NOMO-1 treated with dmso at 0.1 percent for 144 hours (cell line): ENCODE data around the gene PPM1J.
"Not testable (repeated sequence)": the region's sequence is repeated elsewhere in the genome, so short reads cannot be mapped to it uniquely, and the experiment has no call there.

Source experiments
- DNase-seq: peaks from one replicate; lab custom pipeline; 2025; ENCODE audit not compliant: unreplicated experiment; lab: John Stamatoyannopoulos, UW

The PPM1J gene

GRCh38 chr1:112722601-112723510 lies 7.7 kb upstream of the PPM1J start:
- DNase-seq, result no peak

- no peak for DNase-seq
Measured at GRCh38 chr1:112721966-112722524, 6.9 kb upstream of the PPM1J start.

GRCh38 chr1:112721294-112721693 lies 6.2 kb upstream of the PPM1J start:
- DNase-seq, result not testable (repeated sequence)

GRCh38 chr1:112720800-112721199 lies 5.7 kb upstream of the PPM1J start:
- DNase-seq, result no peak

GRCh38 chr1:112719706-112720105 lies 4.6 kb upstream of the PPM1J start:
- DNase-seq, result no peak

GRCh38 chr1:112718691-112719418 lies 3.7 kb upstream of the PPM1J start:
- DNase-seq, result peak; percentile 56

GRCh38 chr1:112717263-112717873 lies 2.2 kb upstream of the PPM1J start:
- no peak for DNase-seq

- peak; percentile 55 for DNase-seq
Measured at GRCh38 chr1:112716133-112716720, 1.1 kb upstream of the PPM1J start.

GRCh38 chr1:112714313-112715263 lies 544 bp downstream of the PPM1J start:
- DNase-seq, result no peak

- DNase-seq, result peak; percentile 47
Measured at GRCh38 chr1:112713466-112714312, 1.4 kb downstream of the PPM1J start.

GRCh38 chr1:112712701-112713128 lies 2.4 kb downstream of the PPM1J start:
- no peak for DNase-seq

- DNase-seq, result no peak
Measured at GRCh38 chr1:112712191-112712590, 2.9 kb downstream of the PPM1J start.

- no peak for DNase-seq
Measured at GRCh38 chr1:112711670-112712069, 3.5 kb downstream of the PPM1J start.

GRCh38 chr1:112711041-112711440 lies 4.1 kb downstream of the PPM1J start:
- no peak for DNase-seq

GRCh38 chr1:112710586-112710985 lies 4.5 kb downstream of the PPM1J start:
- no peak for DNase-seq

GRCh38 chr1:112710159-112710558 lies 5.0 kb downstream of the PPM1J start:
- DNase-seq, result no peak

GRCh38 chr1:112708489-112708888 lies 6.6 kb downstream of the PPM1J start:
- no peak for DNase-seq

GRCh38 chr1:112708002-112708448 lies 7.1 kb downstream of the PPM1J start:
- DNase-seq, result no peak
